ENCODE measurements around the gene SERP1. TPM values are rescaled to one million over a fixed set of nuclear protein-coding genes. Genes with fewer than 3 reads are reported as not detected.

The SERP1 gene
- total RNA-seq, 4 donors from 2014 or later, result 25.3 to 52.7 (median 36.3) TPM

GRCh38 chr3:150527464-150528255, 18.6 kb downstream of the SERP1 start:
- no peaks in the 10 kb centered on the region for H3K4me1 ChIP-seq
- DNase-seq (no peak), ATAC-seq (no peak)
- no peaks in the 10 kb centered on the region for H3K27me3 ChIP-seq
- in situ Hi-C loops (cut with MboI; ENCODE audit: low sequenced_read_pairs in 4 of 4), result no loop called here
- intact Hi-C loops (cut with DNase I; ENCODE audit: low total_unique reads), result no loop called here
- H3K27ac ChIP-seq, result no peak overlapping the region
- H3K4me3 ChIP-seq, result no peak overlapping the region
- TF ChIP-seq POLR2A (IDR thresholded peaks at IDR 0.05), result no peak
- no peaks in the 10 kb centered on the region for H3K9me3 ChIP-seq
- H3K36me3 ChIP-seq, result no peaks in the 10 kb centered on the region

- no peak overlapping the region for H3K27ac ChIP-seq
- no peaks in the 10 kb centered on the region for H3K36me3 ChIP-seq
- intact Hi-C loops (cut with DNase I; ENCODE audit: low total_unique reads) (no loop called here), in situ Hi-C loops (cut with MboI; ENCODE audit: low sequenced_read_pairs in 4 of 4) (loop anchor here in 1 of 4 donors (25.0 kb wide), 1 partner anchor 236 kb away; no protein-coding TSS in a partner anchor)
- no peaks in the 10 kb centered on the region for H3K9me3 ChIP-seq
- H3K4me1 ChIP-seq, result no peaks in the 10 kb centered on the region
- ATAC-seq, result no peak
- DNase-seq, result no peak
- H3K4me3 ChIP-seq, result no peak overlapping the region
- H3K27me3 ChIP-seq, result no peaks in the 10 kb centered on the region
- TF ChIP-seq POLR2A (IDR thresholded peaks at IDR 0.05) (no peak), CTCF (IDR thresholded peaks at IDR 0.05 in 4 of 5, conservative IDR thresholded peaks at IDR 0.05 in 1 of 5) (no peak)
Measured at GRCh38 chr3:150523538-150523937, 22.8 kb downstream of the SERP1 start.

GRCh38 chr3:150521463-150521862, 24.8 kb downstream of the SERP1 start:
- DNase-seq, result no peak
- Histone ChIP-seq H3K36me3 (no peaks in the 10 kb centered on the region), H3K9me3 (no peaks in the 10 kb centered on the region), H3K4me1 (no peaks in the 10 kb centered on the region), H3K4me3 (no peak overlapping the region), H3K27ac (no peak overlapping the region), H3K27me3 (no peaks in the 10 kb centered on the region)
- intact Hi-C loops (cut with DNase I; ENCODE audit: low total_unique reads), result no loop called here
- no peak for ATAC-seq
- TF ChIP-seq CTCF (IDR thresholded peaks at IDR 0.05 in 4 of 5, conservative IDR thresholded peaks at IDR 0.05 in 1 of 5), result no peak
- no peak for TF ChIP-seq POLR2A (IDR thresholded peaks at IDR 0.05)
- in situ Hi-C loops (cut with MboI; ENCODE audit: low sequenced_read_pairs in 4 of 4), result loop anchor here in 1 of 4 donors (25.0 kb wide), 1 partner anchor 234 kb away; no protein-coding TSS in a partner anchor

GRCh38 chr3:150520408-150520807, 25.9 kb downstream of the SERP1 start:
- in situ Hi-C loops (cut with MboI; ENCODE audit: low sequenced_read_pairs in 4 of 4), result loop anchor here in 1 of 4 donors (25.0 kb wide), 1 partner anchor 233 kb away; no protein-coding TSS in a partner anchor
- no peak for TF ChIP-seq CTCF (IDR thresholded peaks at IDR 0.05 in 4 of 5, conservative IDR thresholded peaks at IDR 0.05 in 1 of 5)
- TF ChIP-seq POLR2A (IDR thresholded peaks at IDR 0.05), result no peak
- H3K4me3 ChIP-seq, result no peak overlapping the region
- H3K9me3 ChIP-seq, result no peaks in the 10 kb centered on the region
- H3K36me3 ChIP-seq, result no peaks in the 10 kb centered on the region
- no peaks in the 10 kb centered on the region for H3K27me3 ChIP-seq
- ATAC-seq (no peak), DNase-seq (no peak)
- intact Hi-C loops (cut with DNase I; ENCODE audit: low total_unique reads), result no loop called here
- no peaks in the 10 kb centered on the region for H3K4me1 ChIP-seq
- H3K27ac ChIP-seq, result no peak overlapping the region

GRCh38 chr3:150519026-150519425, 27.3 kb downstream of the SERP1 start:
- no peak for ATAC-seq
- in situ Hi-C loops (cut with MboI; ENCODE audit: low sequenced_read_pairs in 4 of 4), result loop anchor here in 1 of 4 donors (25.0 kb wide), 1 partner anchor 232 kb away; no protein-coding TSS in a partner anchor

More at GRCh38 chr3:150519026-150519425, 27.3 kb downstream of the SERP1 start:
- H3K27ac ChIP-seq, result no peak overlapping the region
- no peaks in the 10 kb centered on the region for H3K27me3 ChIP-seq
- intact Hi-C loops (cut with DNase I; ENCODE audit: low total_unique reads), result no loop called here
- no peak for DNase-seq
- H3K36me3 ChIP-seq, result no peaks in the 10 kb centered on the region
- H3K4me1 ChIP-seq, result no peaks in the 10 kb centered on the region
- H3K9me3 ChIP-seq, result no peaks in the 10 kb centered on the region
- TF ChIP-seq POLR2A (IDR thresholded peaks at IDR 0.05) (no peak), CTCF (IDR thresholded peaks at IDR 0.05 in 4 of 5, conservative IDR thresholded peaks at IDR 0.05 in 1 of 5) (no peak)
- H3K4me3 ChIP-seq, result no peak overlapping the region

All from gastrocnemius medialis (tissue), 4 donors.